Heart right ventricle (tissue), 16 donors: Measurements from ENCODE around the gene BMPER. TPM values are rescaled to one million over a fixed set of nuclear protein-coding genes. Genes with fewer than 3 reads are reported as not detected.

Source experiments
- ATAC-seq, 8 donors: fragments of 200-7000 bp; cut with Tn5 transposase; one replicate each; pipeline ENCODE4 v1.9.1; 2020; ENCODE audit warnings: mild to moderate bottlenecking in 8 of 8, moderate library complexity in 8 of 8, moderate number of reproducible peaks in 1 of 8
- DNase-seq, 2 donors: peaks; one replicate each; pipeline ENCODE4 v3.0.0-alpha.2; 2020
- H3K27ac ChIP-seq, 10 donors: fragments of 200-600 bp; sonication (generic) in 2 of 10; one replicate each; pipeline versions ENCODE4 v1.5.0 to v1.8.0; 2020 to 2022; ENCODE audit warnings: mild to moderate bottlenecking in 3 of 10
- H3K27me3 ChIP-seq, 7 donors: fragments of 200-600 bp; one replicate each; pipeline ENCODE4 v1.8.0; 2021 to 2022; ENCODE audit warnings: mild to moderate bottlenecking in 2 of 7
- H3K36me3 ChIP-seq, 9 donors: fragments of 200-600 bp; sonication (generic) in 1 of 9; one replicate each; pipeline versions ENCODE4 v1.5.0 to v1.8.0; 2020 to 2022; ENCODE audit warnings: mild to moderate bottlenecking in 2 of 9
- H3K4me1 ChIP-seq, 9 donors: fragments of 200-600 bp; sonication (generic) in 1 of 9; one replicate each; pipeline versions ENCODE4 v1.5.0 to v1.8.0; 2020 to 2022; ENCODE audit warnings: mild to moderate bottlenecking in 4 of 9
- H3K4me3 ChIP-seq, 10 donors: fragments of 200-600 bp; sonication (generic) in 2 of 10; one replicate each; pipeline versions ENCODE4 v1.5.0 to v1.8.0; 2020 to 2022; ENCODE audit warnings: mild to moderate bottlenecking in 7 of 10, moderate library complexity in 2 of 10
- H3K9me3 ChIP-seq, 11 donors: fragments of 200-600 bp in 10 of 11; sonication (generic) in 2 of 11; one replicate each; pipeline versions ENCODE4 v1.5.0 to v1.8.0; 2013 to 2022; ENCODE audit warnings: mild to moderate bottlenecking in 2 of 11, control low read depth in 1 of 11, moderate library complexity in 1 of 11
- CTCF ChIP-seq, 9 donors: fragments of 200-600 bp; sonication (generic) in 2 of 9; IDR thresholded peaks; one replicate each; pipeline versions ENCODE4 v1.5.0 to v1.8.0; 2021 to 2022; ENCODE audit warnings: antibody characterized with exemption in 9 of 9, mild to moderate bottlenecking in 5 of 9, moderate library complexity in 1 of 9
- WGBS, 2 donors: extraction: QIAGEN DNeasy Blood & Tissue Kit; methylation state at CpG; one replicate each; pipeline ENCODE4 v1.1.7; 2013; ENCODE audit warnings: inconsistent platforms in 1 of 2; 5-methylcytosine and 5-hydroxymethylcytosine counted together
- intact Hi-C, 10 donors: fragments of 100-400 bp; cut with DNase I; formaldehyde crosslinking; loops; one replicate each; pipeline versions ENCODE4 v1.11.1 to v1.14.2; 2022
- polyA plus RNA-seq, 2 donors: library from polyadenylated mRNA; stranded (reverse); fragments of 200-250 nt; gene quantifications; one replicate each; pipeline ENCODE4 v1.2.3, GENCODE V29; 2013
- total RNA-seq, 10 donors: library from RNA; stranded (reverse); fragmentation: NEBNext Ultra II Directional in 3 of 10; extraction: Animal tissue kit (Norgen Biotek cat#: 25700) in 3 of 10; gene quantifications; one replicate each; pipeline versions ENCODE4 v1.2.1 to v1.2.4, GENCODE V29; 2021 to 2023
- donor health status: Arrhythmogenic right ventricular cardiomyopathy.
- donor health status: ischemic (EF 13 %, LVEDD 7.1; RV severe dilation, severe dysfunction).
- donor health status: healthy with polysubstance abuse.
- donor health status: DM: no; HTN: yes; CAD: no.
- donor health status: DM: no; HTN: no; CAD: no.
- donor health status: ischemic (EF 25% LVEDD 6.9; RV normal size, moderate dysfunction).
- donor health status: ischemic (EF 25% LVEDD 5.7; RV mildly dilated, moderate dysfunction).
- donor health status: healthy.
- donor health status: DM: yes; HTN: yes; CAD: no.
- donor health status: Ischemic cardiomyopathy.
- donor health status: ischemic (EF 35%, LVEDD 5.7; RV mildly dilated, moderate dysfunction).
- donor health status: nonischemic (EF 11% LVEDD 7.7; RV severe dilation, severe dysfunction).
- donor health status: DM: yes; HTN: yes; CAD: no.
- donor health status: PGD.
- donor health status: ischemic (EF 29% LVEDD 5.4; RV normal size, mild dysfunction).
- donor health status: nonischemic (EF 23%, LVEDD 6.1; RV moderate dilation, normal function).

The BMPER gene
- total and polyA plus RNA-seq, 12 donors: 0.70 to 3.9 (median 1.5) TPM

GRCh38 chr7:33937871-33938270 lies 32.5 kb downstream of the BMPER start:
- intact Hi-C loops: loop anchor here in 4 of 10 donors (5.0 to 10.0 kb wide), 3 partner anchors 693 to 753 kb away; no protein-coding TSS in a partner anchor
- Histone ChIP-seq H3K27me3 (peaks cover 0 to 19% (median 0%) of the 10 kb centered on the region in 7 donors), H3K27ac (no peak overlapping the region), H3K4me1 (peaks cover 0 to 11% (median 3%) of the 10 kb centered on the region in 9 donors), H3K9me3 (no peaks in the 10 kb centered on the region), H3K36me3 (no peaks in the 10 kb centered on the region), H3K4me3 (no peak overlapping the region)
- WGBS, 2 donors: 80 to 83% methylated on average over 5 of the region's 5 CpGs
- ATAC-seq: no peak
- DNase-seq: no peak
- no peak for TF ChIP-seq CTCF (IDR thresholded peaks at IDR 0.05)

GRCh38 chr7:33939121-33939520 lies 33.8 kb downstream of the BMPER start:
- no peak for TF ChIP-seq CTCF (IDR thresholded peaks at IDR 0.05)
- 76 to 80% methylated on average over 2 of the region's 2 CpGs for WGBS, 2 donors
- DNase-seq (no peak), ATAC-seq (no peak)
- no peak overlapping the region for H3K27ac ChIP-seq
- intact Hi-C loops: loop anchor here in 4 of 10 donors (5.0 to 10.0 kb wide), 3 partner anchors 694 to 754 kb away; no protein-coding TSS in a partner anchor
- no peaks in the 10 kb centered on the region for H3K36me3 ChIP-seq
- no peaks in the 10 kb centered on the region for H3K9me3 ChIP-seq
- H3K4me3 ChIP-seq: no peak overlapping the region
- no peaks in the 10 kb centered on the region for H3K4me1 ChIP-seq
- peaks cover 0 to 19% (median 0%) of the 10 kb centered on the region in 7 donors for H3K27me3 ChIP-seq

GRCh38 chr7:33940503-33940902 lies 35.2 kb downstream of the BMPER start:
- no peak for ATAC-seq

GRCh38 chr7:33941418-33941817 lies 36.1 kb downstream of the BMPER start:
- Histone ChIP-seq H3K9me3 (no peaks in the 10 kb centered on the region), H3K27ac (no peak overlapping the region), H3K27me3 (peaks cover 0 to 17% (median 0%) of the 10 kb centered on the region in 7 donors), H3K4me3 (no peak overlapping the region), H3K36me3 (no peaks in the 10 kb centered on the region), H3K4me1 (no peaks in the 10 kb centered on the region)
- DNase-seq: no peak
- intact Hi-C loops: no loop called here
- WGBS, 2 donors: 88 to 97% methylated on average over 6 of the region's 6 CpGs
- TF ChIP-seq CTCF (IDR thresholded peaks at IDR 0.05): no peak
- ATAC-seq: no peak

More at GRCh38 chr7:33940503-33940902, 35.2 kb downstream of the BMPER start:
- Histone ChIP-seq H3K27ac (no peak overlapping the region), H3K27me3 (peaks cover 0 to 17% (median 0%) of the 10 kb centered on the region in 7 donors), H3K4me3 (no peak overlapping the region), H3K4me1 (no peaks in the 10 kb centered on the region), H3K36me3 (no peaks in the 10 kb centered on the region), H3K9me3 (no peaks in the 10 kb centered on the region)
- intact Hi-C loops: no loop called here
- no peak for TF ChIP-seq CTCF (IDR thresholded peaks at IDR 0.05)
- no peak for DNase-seq
